A673 (cell line): ENCODE data around the gene APCDD1L.

Experiments
- EZH2 ChIP-seq: fragments of 200-600 bp; sonication (generic); IDR thresholded peaks from 2 replicates; pipeline ENCODE4 v1.6.1; 2017; ENCODE audit warnings: borderline replicate concordance, low read depth, mild to moderate bottlenecking, mixed read lengths, antibody characterized with exemption, low read length; ENCODE audit not compliant: poor library complexity, severe bottlenecking
- TF ChIP-seq, protein P1 (sequence below): fragments of 300-800, 200-600 bp; sonication (generic); conservative IDR thresholded peaks from 2 replicates; pipeline ENCODE4 v1.5.1; 2017; ENCODE audit warnings: low read depth, mild to moderate bottlenecking, antibody characterized with exemption, low read length, moderate library complexity, mixed read lengths

DNA sequence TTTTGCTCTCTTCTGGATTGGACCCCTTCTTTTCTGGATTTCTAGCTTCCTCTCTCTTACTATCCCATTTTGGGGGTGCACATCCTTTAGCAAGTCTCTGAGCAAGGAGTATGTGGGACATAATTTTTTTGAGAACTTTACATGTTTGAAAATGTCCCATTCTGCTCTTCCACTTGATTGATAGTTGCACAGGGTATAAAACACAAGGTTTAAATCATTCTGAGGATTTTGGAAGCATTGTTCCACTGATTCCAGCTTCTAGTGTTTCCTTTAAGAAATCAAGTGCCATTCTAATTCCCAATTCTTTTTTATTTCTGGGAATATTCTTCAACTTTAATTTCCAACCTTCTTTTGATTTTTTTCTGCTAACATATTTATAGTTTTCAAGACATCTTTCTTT, 60.7 kb downstream of the APCDD1L start:
- TF ChIP-seq, protein P1, sequence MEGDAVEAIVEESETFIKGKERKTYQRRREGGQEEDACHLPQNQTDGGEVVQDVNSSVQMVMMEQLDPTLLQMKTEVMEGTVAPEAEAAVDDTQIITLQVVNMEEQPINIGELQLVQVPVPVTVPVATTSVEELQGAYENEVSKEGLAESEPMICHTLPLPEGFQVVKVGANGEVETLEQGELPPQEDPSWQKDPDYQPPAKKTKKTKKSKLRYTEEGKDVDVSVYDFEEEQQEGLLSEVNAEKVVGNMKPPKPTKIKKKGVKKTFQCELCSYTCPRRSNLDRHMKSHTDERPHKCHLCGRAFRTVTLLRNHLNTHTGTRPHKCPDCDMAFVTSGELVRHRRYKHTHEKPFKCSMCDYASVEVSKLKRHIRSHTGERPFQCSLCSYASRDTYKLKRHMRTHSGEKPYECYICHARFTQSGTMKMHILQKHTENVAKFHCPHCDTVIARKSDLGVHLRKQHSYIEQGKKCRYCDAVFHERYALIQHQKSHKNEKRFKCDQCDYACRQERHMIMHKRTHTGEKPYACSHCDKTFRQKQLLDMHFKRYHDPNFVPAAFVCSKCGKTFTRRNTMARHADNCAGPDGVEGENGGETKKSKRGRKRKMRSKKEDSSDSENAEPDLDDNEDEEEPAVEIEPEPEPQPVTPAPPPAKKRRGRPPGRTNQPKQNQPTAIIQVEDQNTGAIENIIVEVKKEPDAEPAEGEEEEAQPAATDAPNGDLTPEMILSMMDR: no peak
- no peak for TF ChIP-seq EZH2
